ENCODE results near the gene AKAP7.
"Not testable (repeated sequence)": the region's sequence is repeated elsewhere in the genome, so short reads cannot be mapped to it uniquely, and the experiment has no call there.

Gene AKAP7

GRCh38 chr6:131258010-131258652 is 122.9 kb downstream of the AKAP7 start:
- no peak overlapping the region for H2AFZ ChIP-seq (ENCODE audit: low read length)
- no peaks in the 10 kb centered on the region for H3K9me2 ChIP-seq (replicated peaks; ENCODE audit: low read depth, low read length)
- H3K4me3 ChIP-seq (ENCODE audit: low read length, poor library complexity, severe bottlenecking): no peak overlapping the region
- H3K4me2 ChIP-seq (ENCODE audit: low read depth, low read length, poor library complexity, severe bottlenecking): no peak overlapping the region
- no peaks in the 10 kb centered on the region for H4K20me1 ChIP-seq (ENCODE audit: insufficient read depth, low read length, poor library complexity, severe bottlenecking)
- H3K79me2 ChIP-seq (ENCODE audit: insufficient read depth, low read length): no peaks in the 10 kb centered on the region
- no peaks in the 10 kb centered on the region for H3K36me3 ChIP-seq (ENCODE audit: insufficient read depth, low read length)
- no peaks in the 10 kb centered on the region for H3F3A ChIP-seq (ENCODE audit: low read depth)
- H3K9ac ChIP-seq (ENCODE audit: low read depth, low read length, poor library complexity, severe bottlenecking): no peak overlapping the region
- H3K27me3 ChIP-seq (ENCODE audit: insufficient read depth, low read length, poor library complexity, severe bottlenecking): no peaks in the 10 kb centered on the region
- H3K9me3 ChIP-seq (ENCODE audit: insufficient read depth, low read depth, low read length): no peaks in the 10 kb centered on the region
- no peak for TF ChIP-seq CTCF (conservative IDR thresholded peaks at IDR 0.05; ENCODE audit: low read length)
- H3K4me1 ChIP-seq (ENCODE audit: insufficient read depth, low read length, poor library complexity, severe bottlenecking): peaks cover 11% of the 10 kb centered on the region

GRCh38 chr6:131258816-131259476 is 123.7 kb downstream of the AKAP7 start:
- Histone ChIP-seq H3K4me1 (ENCODE audit: insufficient read depth, low read length, poor library complexity, severe bottlenecking) (peaks cover 11% of the 10 kb centered on the region), H3K79me2 (ENCODE audit: insufficient read depth, low read length) (no peaks in the 10 kb centered on the region), H3K9ac (ENCODE audit: low read depth, low read length, poor library complexity, severe bottlenecking) (no peak overlapping the region), H2AFZ (ENCODE audit: low read length) (no peak overlapping the region), H3K36me3 (ENCODE audit: insufficient read depth, low read length) (no peaks in the 10 kb centered on the region), H3K27me3 (ENCODE audit: insufficient read depth, low read length, poor library complexity, severe bottlenecking) (no peaks in the 10 kb centered on the region), H3K9me2 (replicated peaks; ENCODE audit: low read depth, low read length) (no peaks in the 10 kb centered on the region), H3F3A (ENCODE audit: low read depth) (no peaks in the 10 kb centered on the region), H3K4me2 (ENCODE audit: low read depth, low read length, poor library complexity, severe bottlenecking) (no peak overlapping the region), H3K4me3 (ENCODE audit: low read length, poor library complexity, severe bottlenecking) (no peak overlapping the region), H4K20me1 (ENCODE audit: insufficient read depth, low read length, poor library complexity, severe bottlenecking) (no peaks in the 10 kb centered on the region), H3K9me3 (ENCODE audit: insufficient read depth, low read depth, low read length) (no peaks in the 10 kb centered on the region)
- TF ChIP-seq CTCF (conservative IDR thresholded peaks at IDR 0.05; ENCODE audit: low read length) (no peak), EZH2phosphoT487 (IDR thresholded peaks at IDR 0.05; ENCODE audit: borderline replicate concordance) (no peak)

- H3K4me1 ChIP-seq (ENCODE audit: insufficient read depth, low read length, poor library complexity, severe bottlenecking); H3K4me3 ChIP-seq (ENCODE audit: low read length, poor library complexity, severe bottlenecking); H3K9me2 ChIP-seq (replicated peaks; ENCODE audit: low read depth, low read length); H4K20me1 ChIP-seq (ENCODE audit: insufficient read depth, low read length, poor library complexity, severe bottlenecking); H3K27me3 ChIP-seq (ENCODE audit: insufficient read depth, low read length, poor library complexity, severe bottlenecking); H3K36me3 ChIP-seq (ENCODE audit: insufficient read depth, low read length); H3K79me2 ChIP-seq (ENCODE audit: insufficient read depth, low read length); H2AFZ ChIP-seq (ENCODE audit: low read length); H3K9ac ChIP-seq (ENCODE audit: low read depth, low read length, poor library complexity, severe bottlenecking); H3F3A ChIP-seq (ENCODE audit: low read depth); H3K4me2 ChIP-seq (ENCODE audit: low read depth, low read length, poor library complexity, severe bottlenecking); H3K9me3 ChIP-seq (ENCODE audit: insufficient read depth, low read depth, low read length): not testable (repeated sequence)
Measured at GRCh38 chr6:131260960-131261359, 125.7 kb downstream of the AKAP7 start.

GRCh38 chr6:131262060-131262459 is 126.8 kb downstream of the AKAP7 start:
- Histone ChIP-seq H3K36me3 (ENCODE audit: insufficient read depth, low read length) (no peaks in the 10 kb centered on the region), H4K20me1 (ENCODE audit: insufficient read depth, low read length, poor library complexity, severe bottlenecking) (no peaks in the 10 kb centered on the region), H3K79me2 (ENCODE audit: insufficient read depth, low read length) (no peaks in the 10 kb centered on the region), H3K4me2 (ENCODE audit: low read depth, low read length, poor library complexity, severe bottlenecking) (no peak overlapping the region), H3K9me3 (ENCODE audit: insufficient read depth, low read depth, low read length) (no peaks in the 10 kb centered on the region), H3K4me1 (ENCODE audit: insufficient read depth, low read length, poor library complexity, severe bottlenecking) (no peaks in the 10 kb centered on the region), H3K9ac (ENCODE audit: low read depth, low read length, poor library complexity, severe bottlenecking) (no peak overlapping the region), H3K9me2 (replicated peaks; ENCODE audit: low read depth, low read length) (no peaks in the 10 kb centered on the region), H2AFZ (ENCODE audit: low read length) (no peak overlapping the region), H3F3A (ENCODE audit: low read depth) (no peaks in the 10 kb centered on the region), H3K27me3 (ENCODE audit: insufficient read depth, low read length, poor library complexity, severe bottlenecking) (no peaks in the 10 kb centered on the region), H3K4me3 (ENCODE audit: low read length, poor library complexity, severe bottlenecking) (no peak overlapping the region)
- TF ChIP-seq EZH2phosphoT487 (IDR thresholded peaks at IDR 0.05; ENCODE audit: borderline replicate concordance) (no peak), CTCF (conservative IDR thresholded peaks at IDR 0.05; ENCODE audit: low read length) (peak; percentile 24; the same call in 1 of the 2 replicates)
